NCI-H128 (cell line): Measurements from ENCODE around the gene CEL.
A peak's percentile ranks its signal among the peaks of the same experiment; 100 is the strongest.
"Not testable (repeated sequence)": the region's sequence is repeated elsewhere in the genome, so short reads cannot be mapped to it uniquely, and the experiment has no call there.

Experiments
- DNase-seq: peaks from one replicate; lab custom pipeline; 2025; ENCODE audit not compliant: unreplicated experiment; lab: John Stamatoyannopoulos, UW

CEL gene

DNA sequence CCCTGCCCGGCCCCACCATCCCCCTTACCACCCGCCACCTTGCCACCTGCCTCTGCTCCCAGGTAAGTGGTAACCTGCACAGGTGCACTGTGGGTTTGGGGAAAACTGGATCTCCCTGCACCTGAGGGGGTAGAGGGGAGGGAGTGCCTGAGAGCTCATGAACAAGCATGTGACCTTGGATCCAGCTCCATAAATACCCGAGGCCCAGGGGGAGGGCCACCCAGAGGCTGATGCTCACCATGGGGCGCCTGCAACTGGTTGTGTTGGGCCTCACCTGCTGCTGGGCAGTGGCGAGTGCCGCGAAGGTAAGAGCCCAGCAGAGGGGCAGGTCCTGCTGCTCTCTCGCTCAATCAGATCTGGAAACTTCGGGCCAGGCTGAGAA is at the start of gene CEL:
Gene CEL (plus strand): TSS at position 218 of the 382 bp plus-strand sequence. CDS start 22 bp downstream, at position 240.
- not testable (repeated sequence) for DNase-seq

DNA sequence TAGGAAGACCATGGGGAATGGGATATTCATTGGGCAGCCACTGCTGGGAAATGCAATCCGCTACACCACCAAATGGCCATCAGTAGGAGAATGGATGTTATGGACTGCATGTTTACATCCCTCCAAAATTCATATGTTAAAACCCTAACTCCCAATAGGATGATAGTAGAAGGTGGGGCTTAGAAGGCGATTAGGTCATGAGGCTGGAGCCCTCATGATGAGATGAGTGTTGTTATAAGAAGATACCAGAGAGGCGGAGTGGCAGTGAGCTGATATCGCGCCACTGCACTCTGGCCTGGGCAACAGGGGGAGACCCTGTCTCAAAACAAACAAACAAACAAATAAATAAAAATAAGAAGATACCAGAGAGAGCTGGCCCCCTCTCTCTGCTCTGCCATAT is 47.1 kb upstream of the CEL start:
- DNase-seq = no peak

- no peak for DNase-seq
Measured at GRCh38 chr9:133023117-133023890, 38.5 kb upstream of the CEL start.

- DNase-seq = no peak
Measured at GRCh38 chr9:133026426-133026825, 35.4 kb upstream of the CEL start.

DNA sequence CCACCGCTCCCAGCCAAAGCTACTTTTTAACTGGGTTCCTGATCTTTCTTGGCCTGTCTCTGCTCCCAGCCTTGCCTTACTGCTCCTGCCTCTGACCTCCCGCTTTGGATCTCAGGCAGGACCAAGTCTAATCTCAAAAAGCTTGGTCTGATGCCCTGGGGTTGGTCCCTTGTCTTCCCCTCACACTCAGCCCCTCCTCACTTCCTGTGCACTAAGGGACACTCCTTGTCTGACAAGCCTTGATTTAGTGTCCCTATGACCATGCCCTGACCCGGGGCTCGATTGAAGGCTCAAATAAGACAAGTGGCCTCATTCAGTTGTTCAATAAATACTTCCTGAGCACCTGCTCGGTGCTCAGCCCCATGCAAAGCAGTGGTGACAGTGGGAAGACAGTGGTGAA is 34.6 kb upstream of the CEL start:
- no peak for DNase-seq

- DNase-seq = no peak
Measured at GRCh38 chr9:133028221-133028620, 33.6 kb upstream of the CEL start.

DNA sequence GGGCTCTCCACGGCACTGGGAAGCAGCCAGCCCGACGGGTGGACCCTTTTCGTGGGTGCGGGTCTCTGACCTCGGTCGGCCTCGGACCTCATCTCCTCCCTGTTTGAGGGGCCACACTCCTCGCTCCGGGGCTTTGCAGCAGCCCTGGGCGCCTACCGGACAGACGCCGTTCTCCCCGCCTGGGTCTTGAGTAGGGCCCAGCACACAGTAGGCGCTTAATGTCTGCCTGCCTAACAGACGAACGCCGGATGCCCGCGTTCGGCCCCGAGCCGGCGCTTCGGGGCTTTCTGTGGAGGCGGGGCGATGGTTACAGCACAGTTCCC is 31.8 kb upstream of the CEL start:
- no peak for DNase-seq

GRCh38 chr9:133030317-133031129 is 31.3 kb upstream of the CEL start, which contains the start of gene GTF3C5:
Gene GTF3C5, plus strand, starts transcription at chr9:133030997. Its CDS starts 15 bp downstream, at chr9:133031012.
- DNase-seq = peak; percentile 99

GRCh38 chr9:133031130-133031422 is 30.7 kb upstream of the CEL start:
- no peak for DNase-seq

DNA sequence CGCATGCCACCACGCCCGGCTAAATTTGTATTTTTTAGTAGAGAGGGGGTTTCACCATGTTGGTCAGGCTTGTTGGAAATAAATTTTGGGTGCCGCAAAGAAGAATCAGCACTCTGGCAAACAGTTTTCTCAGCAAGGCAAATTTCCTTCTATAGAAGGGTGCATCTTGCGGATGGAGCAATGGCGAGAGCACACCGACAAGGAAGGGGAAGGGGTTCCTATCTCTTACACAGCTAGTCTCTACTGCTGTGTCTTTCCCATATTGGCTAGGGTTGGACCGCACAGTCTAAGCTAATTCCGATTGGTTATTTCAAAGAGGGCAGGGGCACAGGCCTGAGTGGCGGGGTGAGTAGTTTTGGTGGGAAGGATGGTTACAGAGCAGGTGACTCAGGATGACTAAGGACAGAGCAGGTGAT is 30.3 kb upstream of the CEL start:
- DNase-seq = no peak

GRCh38 chr9:133032171-133032570 is 29.6 kb upstream of the CEL start:
- no peak for DNase-seq

- no peak for DNase-seq
Measured at GRCh38 chr9:133035669-133036068, 26.1 kb upstream of the CEL start.

DNA sequence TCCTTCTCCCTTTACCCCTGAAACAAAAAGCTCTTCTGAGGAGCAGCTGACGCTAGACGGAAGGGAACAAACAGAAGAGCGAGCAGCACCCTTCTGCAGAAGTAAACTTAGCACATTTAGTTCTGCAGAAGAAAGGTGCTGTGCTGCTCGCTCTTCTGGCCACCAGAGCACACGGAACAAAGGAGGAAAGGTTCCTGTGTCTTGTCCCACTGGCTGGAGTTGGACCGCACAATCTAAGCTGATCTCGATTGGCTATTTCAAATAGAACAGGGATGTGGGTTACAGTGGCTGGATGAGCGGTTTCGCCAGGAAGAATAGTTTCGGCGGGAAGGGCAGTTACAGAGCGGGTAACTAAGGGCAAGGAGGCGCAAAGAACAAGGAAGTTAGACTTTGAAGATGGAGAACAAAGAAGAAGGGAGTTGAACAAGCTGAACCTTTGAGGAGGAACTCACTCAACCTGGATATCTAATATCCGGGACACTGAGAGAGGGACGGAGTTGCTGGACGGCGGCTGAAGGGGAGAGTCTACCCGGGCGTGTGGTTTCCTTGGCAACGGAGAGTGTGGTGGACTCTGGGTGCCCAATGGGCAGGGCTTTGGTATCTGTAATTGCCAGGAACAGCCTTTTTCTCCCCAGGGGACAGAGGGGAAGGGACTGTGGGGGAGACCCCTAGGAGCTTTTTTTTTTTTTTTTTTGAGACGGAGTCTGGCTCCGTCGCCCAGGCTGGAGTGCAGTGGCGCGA is 23.8 kb upstream of the CEL start:
- no peak for DNase-seq

- DNase-seq = not testable (repeated sequence)
Measured at GRCh38 chr9:133040892-133041479, 20.8 kb upstream of the CEL start.

GRCh38 chr9:133041958-133042357 is 19.8 kb upstream of the CEL start:
- no peak for DNase-seq

GRCh38 chr9:133042676-133043075 is 19.1 kb upstream of the CEL start:
- no peak for DNase-seq

DNA sequence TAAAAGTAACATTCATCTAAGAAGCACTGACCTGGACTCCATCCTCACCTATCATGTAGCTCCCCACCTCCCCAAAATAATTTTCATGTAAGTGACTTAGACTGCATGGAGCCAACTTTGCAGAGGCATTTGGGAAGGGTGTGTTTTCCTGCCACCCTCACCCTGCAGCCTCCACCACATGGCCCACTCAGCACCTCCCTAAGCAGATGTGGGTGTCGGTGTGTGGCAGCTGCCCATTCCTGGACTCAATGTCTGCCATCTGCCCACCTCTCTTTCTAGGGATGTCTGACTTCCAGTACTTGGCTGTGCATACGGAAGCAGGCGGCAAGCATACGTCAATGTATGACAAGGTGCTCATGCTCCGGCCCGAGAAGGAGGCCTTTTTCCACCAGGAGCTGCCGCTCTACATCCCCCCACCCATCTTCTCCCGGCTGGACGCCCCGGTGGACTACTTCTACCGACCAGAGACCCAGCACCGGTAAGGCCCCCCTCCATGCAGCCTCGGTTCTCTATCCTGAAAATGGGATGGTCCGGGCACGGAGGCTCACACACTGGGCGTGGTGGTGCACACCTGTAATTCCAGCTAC is 18.2 kb upstream of the CEL start:
- DNase-seq = no peak

DNA sequence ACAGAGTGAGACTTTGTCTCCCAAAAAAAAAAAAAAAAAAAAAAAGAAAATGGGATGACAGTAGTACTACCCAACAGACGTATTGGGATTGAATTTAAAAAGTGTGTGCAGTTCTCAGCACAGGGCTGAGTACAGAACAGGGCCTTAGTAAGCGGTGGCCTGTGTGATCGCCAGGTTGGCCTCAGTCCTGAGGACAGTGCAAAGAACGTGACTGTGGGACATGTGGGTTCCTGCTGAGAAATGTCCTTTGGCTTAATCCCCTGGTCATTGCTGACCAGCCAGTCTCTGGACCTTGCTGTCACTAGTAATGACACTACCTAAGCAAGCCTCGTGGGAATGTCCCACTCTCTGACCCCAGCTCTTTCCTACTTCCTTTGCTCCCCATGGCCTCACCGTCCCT is 17.7 kb upstream of the CEL start:
- no peak for DNase-seq

DNA sequence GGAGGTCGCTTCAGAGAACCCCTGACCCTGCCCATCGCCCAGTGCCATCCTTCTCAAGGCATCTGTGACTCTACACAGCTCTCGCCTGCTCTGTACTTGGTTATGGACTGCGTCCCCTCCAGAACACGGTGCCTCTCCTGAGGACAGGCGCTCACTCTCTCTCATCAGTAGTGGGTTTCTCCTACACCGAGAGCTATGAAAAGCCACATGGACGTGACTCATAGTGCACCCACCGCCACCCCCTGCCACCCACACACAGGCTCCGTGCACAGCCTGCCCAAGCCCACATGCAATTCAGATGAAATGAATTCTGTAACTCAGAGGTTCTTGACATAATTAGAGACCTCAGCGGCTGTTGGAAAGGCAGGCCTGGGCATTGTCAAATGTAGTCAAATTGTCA is 17.1 kb upstream of the CEL start:
- no peak for DNase-seq

GRCh38 chr9:133045132-133045531 is 16.6 kb upstream of the CEL start:
- DNase-seq = no peak
